ENCODE measurements around the gene MTA1. TPM values are rescaled to one million over a fixed set of nuclear protein-coding genes. Genes with fewer than 3 reads are reported as not detected.
A peak's percentile ranks its signal among the peaks of the same experiment; 100 is the strongest.

MTA1 gene
- total and polyA plus RNA-seq, 7 donors: 22.6 to 48.6 (median 41.1) TPM

DNA sequence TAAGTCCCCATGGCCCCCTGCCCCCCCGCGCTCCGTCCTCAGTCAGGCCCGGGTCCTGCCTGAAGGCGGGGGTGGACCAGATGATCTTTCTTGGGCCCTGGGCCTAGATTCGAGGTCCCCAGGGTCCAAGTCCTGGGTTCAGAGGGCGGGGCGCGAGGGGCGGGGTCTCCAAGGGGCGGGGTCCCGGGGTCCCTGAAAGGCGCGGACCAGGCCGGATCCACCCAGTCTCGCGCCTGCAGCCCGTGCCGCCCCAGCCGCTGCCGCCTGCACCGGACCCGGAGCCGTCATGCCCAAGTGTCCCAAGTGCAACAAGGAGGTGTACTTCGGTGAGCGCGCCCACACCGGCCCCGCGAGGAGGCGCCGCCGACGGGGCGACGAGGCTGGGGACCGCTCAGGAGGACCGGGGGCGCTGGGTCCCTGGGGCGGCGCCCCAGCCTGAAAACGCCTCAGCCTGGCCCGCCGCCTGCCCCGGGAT is 67.4 kb downstream of the MTA1 start:
- intact Hi-C loops (cut with DNase I): loop anchor here in 1 of 2 donors (5.0 kb wide), 1 partner anchor 40 kb away; no protein-coding TSS in a partner anchor

DNA sequence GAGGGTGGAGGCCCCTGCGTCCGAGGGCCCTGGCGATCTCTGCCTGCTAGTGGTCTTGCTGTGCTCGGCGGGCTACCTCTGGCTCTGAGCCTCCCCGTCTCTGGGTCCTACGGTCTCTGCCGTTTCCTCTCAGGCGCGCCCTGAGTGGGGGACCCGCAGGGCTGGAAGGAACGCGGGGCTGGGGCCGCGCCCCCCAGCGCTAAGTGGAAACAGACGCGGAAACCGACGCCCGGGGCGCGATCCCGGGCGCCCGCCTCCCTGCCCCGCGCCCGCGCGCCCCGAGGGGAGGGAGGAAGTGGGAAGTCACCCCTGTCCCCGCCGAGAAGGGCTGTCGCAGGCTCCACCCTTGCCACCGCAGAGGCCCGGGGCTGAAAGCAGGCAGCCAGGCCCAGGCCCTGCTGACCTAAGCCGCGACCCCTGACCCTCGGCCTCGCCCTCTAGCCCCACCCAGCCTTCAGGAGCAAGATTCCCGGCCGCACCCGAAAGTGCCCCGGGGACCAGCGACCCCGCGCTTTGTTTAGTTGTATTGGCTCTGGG is 67.9 kb downstream of the MTA1 start:
- Histone ChIP-seq H3K4me1 (peaks cover 12% of the 10 kb centered on the region), H3K4me3 (peak overlapping the region; percentile 75), H3K27ac (peak overlapping the region; percentile 60), H3K36me3 (ENCODE audit: insufficient read depth in 1 of 2, low read depth in 1 of 2) (no peaks in the 10 kb centered on the region), H3K27me3 (ENCODE audit: insufficient read depth in 3 of 3, low read length in 2 of 3) (peaks cover 0 to 22% (median 0%) of the 10 kb centered on the region in 3 donors), H3K9me3 (no peaks in the 10 kb centered on the region)
- intact Hi-C loops (cut with DNase I): loop anchor here in 1 of 2 donors (5.0 kb wide), 1 partner anchor 40 kb away; no protein-coding TSS in a partner anchor
- TF ChIP-seq, protein P1, sequence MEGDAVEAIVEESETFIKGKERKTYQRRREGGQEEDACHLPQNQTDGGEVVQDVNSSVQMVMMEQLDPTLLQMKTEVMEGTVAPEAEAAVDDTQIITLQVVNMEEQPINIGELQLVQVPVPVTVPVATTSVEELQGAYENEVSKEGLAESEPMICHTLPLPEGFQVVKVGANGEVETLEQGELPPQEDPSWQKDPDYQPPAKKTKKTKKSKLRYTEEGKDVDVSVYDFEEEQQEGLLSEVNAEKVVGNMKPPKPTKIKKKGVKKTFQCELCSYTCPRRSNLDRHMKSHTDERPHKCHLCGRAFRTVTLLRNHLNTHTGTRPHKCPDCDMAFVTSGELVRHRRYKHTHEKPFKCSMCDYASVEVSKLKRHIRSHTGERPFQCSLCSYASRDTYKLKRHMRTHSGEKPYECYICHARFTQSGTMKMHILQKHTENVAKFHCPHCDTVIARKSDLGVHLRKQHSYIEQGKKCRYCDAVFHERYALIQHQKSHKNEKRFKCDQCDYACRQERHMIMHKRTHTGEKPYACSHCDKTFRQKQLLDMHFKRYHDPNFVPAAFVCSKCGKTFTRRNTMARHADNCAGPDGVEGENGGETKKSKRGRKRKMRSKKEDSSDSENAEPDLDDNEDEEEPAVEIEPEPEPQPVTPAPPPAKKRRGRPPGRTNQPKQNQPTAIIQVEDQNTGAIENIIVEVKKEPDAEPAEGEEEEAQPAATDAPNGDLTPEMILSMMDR (IDR thresholded peaks at IDR 0.05): no peak
- DNase-seq (peak in 1 of 2 donors; percentile 65), ATAC-seq (no peak)
- WGBS, 3 donors: 18 to 20% (median 19%) methylated on average over 35 to 48 of the region's 48 CpGs

More for the DNA sequence above, 67.4 kb downstream of the MTA1 start:
- no peaks in the 10 kb centered on the region for H3K36me3 ChIP-seq (ENCODE audit: insufficient read depth in 1 of 2, low read depth in 1 of 2)
- H3K4me3 ChIP-seq: peak overlapping the region; percentile 75
- peaks cover 0 to 22% (median 0%) of the 10 kb centered on the region in 3 donors for H3K27me3 ChIP-seq (ENCODE audit: insufficient read depth in 3 of 3, low read length in 2 of 3)
- peaks cover 16% of the 10 kb centered on the region for H3K4me1 ChIP-seq
- no peaks in the 10 kb centered on the region for H3K9me3 ChIP-seq
- DNase-seq: peak; percentile 75 to 86
- TF ChIP-seq, protein P1 (IDR thresholded peaks at IDR 0.05): no peak
- H3K27ac ChIP-seq: peak overlapping the region; percentile 60
- no peak for ATAC-seq
- WGBS, 3 donors: 3 to 10% (median 8%) methylated on average over 28 to 45 of the region's 45 CpGs

DNA sequence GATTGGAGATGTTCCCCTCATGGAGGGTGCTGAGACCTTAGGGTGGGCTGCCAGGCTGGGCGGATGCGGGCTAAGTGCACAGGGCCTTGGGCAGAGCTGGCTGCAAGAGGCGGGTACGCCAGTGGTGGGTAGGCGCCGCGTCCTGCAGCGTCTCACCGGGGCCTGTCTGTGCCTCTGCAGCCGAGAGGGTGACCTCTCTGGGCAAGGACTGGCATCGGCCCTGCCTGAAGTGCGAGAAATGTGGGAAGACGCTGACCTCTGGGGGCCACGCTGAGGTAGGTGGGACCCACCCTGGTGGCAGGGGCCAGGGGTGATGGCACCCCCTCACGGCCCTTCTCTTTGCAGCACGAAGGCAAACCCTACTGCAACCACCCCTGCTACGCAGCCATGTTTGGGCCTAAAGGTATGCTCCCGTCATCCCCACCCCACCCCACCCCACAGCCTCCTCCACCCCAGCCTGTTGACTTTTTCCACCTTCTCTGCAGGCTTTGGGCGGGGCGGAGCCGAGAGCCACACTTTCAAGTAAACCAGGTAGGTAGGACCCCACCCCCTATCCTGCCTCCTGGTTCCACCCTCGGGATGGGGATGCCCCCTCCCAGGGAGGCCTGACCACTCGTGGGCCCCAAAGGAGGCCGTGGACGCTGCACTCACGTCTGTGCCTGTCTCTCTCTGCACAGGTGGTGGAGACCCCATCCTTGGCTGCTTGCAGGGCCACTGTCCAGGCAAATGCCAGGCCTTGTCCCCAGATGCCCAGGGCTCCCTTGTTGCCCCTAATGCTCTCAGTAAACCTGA is 68.6 kb downstream of the MTA1 start:
- intact Hi-C loops (cut with DNase I): loop anchor here (2.0 to 5.0 kb wide), 2 partner anchors 41 to 115 kb away; no protein-coding TSS in a partner anchor
- H3K36me3 ChIP-seq (ENCODE audit: insufficient read depth in 1 of 2, low read depth in 1 of 2): no peaks in the 10 kb centered on the region
- H3K9me3 ChIP-seq: no peaks in the 10 kb centered on the region
- TF ChIP-seq, protein P1 (IDR thresholded peaks at IDR 0.05): no peak
- no peak for ATAC-seq
- peak overlapping the region; percentile 60 for H3K27ac ChIP-seq
- DNase-seq: peak; percentile 18 to 53
- peak overlapping the region; percentile 75 for H3K4me3 ChIP-seq
- peaks cover 0 to 22% (median 0%) of the 10 kb centered on the region in 3 donors for H3K27me3 ChIP-seq (ENCODE audit: insufficient read depth in 3 of 3, low read length in 2 of 3)
- WGBS, 3 donors: 80 to 83% (median 81%) methylated on average over 25 to 26 of the region's 26 CpGs
- peaks cover 7% of the 10 kb centered on the region for H3K4me1 ChIP-seq

DNA sequence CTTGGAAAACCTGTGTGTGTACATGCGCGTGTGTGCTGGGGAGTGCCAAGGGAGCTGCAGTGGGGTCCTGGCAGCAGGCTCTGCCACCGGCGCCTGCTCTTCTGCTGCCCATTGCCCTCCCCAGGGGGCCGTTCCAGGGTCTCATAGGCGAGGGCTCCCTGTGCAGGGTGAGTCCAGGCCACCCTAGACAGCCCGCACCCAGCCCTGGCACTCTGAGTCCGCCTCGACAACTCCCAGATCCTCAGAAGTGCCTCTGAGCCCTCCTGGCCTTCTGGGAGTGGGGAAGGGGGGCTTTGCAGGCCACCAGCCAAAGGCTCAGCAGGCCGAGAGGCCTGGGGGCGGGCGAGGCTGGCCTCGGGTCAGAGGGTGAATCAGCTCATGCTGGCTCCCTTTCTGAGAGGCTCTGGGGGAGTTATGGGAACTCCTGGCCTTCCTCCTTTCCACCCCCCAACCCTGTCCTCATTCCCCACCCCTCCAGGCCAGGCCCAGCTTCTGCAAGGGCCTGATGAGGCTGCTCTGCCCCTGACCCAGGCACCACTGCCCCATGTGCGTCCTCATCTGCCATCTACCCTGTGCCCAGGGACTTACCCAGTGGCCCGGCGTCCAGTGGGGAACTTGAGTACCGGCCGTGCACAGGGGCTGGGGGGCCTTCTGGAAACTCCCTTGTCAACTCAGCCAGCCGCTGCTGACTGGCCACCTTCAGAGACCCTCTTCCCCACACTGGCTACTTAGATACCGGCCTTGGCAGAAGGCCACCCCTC is 69.3 kb downstream of the MTA1 start:
- 65 to 73% (median 68%) methylated on average over 19 to 20 of the region's 20 CpGs for WGBS, 3 donors
- Histone ChIP-seq H3K4me1 (peaks cover 6% of the 10 kb centered on the region), H3K9me3 (no peaks in the 10 kb centered on the region), H3K4me3 (peak overlapping the region; percentile 75), H3K27ac (no peak overlapping the region), H3K36me3 (ENCODE audit: insufficient read depth in 1 of 2, low read depth in 1 of 2) (no peaks in the 10 kb centered on the region), H3K27me3 (ENCODE audit: insufficient read depth in 3 of 3, low read length in 2 of 3) (peaks cover 0 to 22% (median 0%) of the 10 kb centered on the region in 3 donors)
- TF ChIP-seq, protein P1 (IDR thresholded peaks at IDR 0.05): no peak
- ATAC-seq (no peak), DNase-seq (peak; percentile 32 to 58)
- intact Hi-C loops (cut with DNase I): loop anchor here (1.0 to 5.0 kb wide), 3 partner anchors 42 to 119 kb away; no protein-coding TSS in a partner anchor

Data from psoas muscle (tissue), 8 donors.